ENCODE data around the gene ECI1.

ECI1 gene

DNA sequence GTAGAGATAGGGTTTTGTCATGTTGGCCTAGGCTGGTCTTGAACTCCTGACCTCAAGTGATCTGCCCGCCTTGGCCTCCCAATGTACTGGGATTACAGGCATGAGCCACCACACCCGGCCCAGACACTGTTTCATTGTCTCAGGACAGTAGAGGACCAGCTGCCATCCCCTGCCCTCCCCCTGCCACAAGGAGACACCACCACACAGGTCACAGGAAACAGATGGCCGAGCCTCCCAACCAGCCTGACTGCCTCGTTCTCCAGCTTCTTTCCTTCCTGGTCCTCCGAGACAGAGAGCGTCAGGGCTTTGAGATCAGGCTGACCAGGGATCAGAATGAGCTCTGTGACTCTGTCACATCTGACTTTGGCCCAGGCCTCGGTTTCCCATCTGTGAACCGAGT lies 37.3 kb upstream of the ECI1 start:
- no peaks in the 10 kb centered on the region for H3K27me3 ChIP-seq (ENCODE audit: control insufficient read depth in 1 of 2, insufficient read depth in 2 of 2, low read length in 2 of 2)
- H3K4me3 ChIP-seq (ENCODE audit: low read depth in 1 of 2, low read length in 2 of 2) = no peak overlapping the region
- no peaks in the 10 kb centered on the region for H3K36me3 ChIP-seq (ENCODE audit: control insufficient read depth in 1 of 2, insufficient read depth in 2 of 2, low read length in 2 of 2)
- H3K9ac ChIP-seq (ENCODE audit: low read depth in 1 of 2, low read length in 2 of 2) = no peak overlapping the region
- H3K27ac ChIP-seq (ENCODE audit: low read depth, low read length) = no peak overlapping the region
- no peaks in the 10 kb centered on the region for H3K4me1 ChIP-seq (ENCODE audit: control insufficient read depth in 1 of 2, insufficient read depth in 2 of 2, low read length in 2 of 2)
- H3K9me3 ChIP-seq (ENCODE audit: control insufficient read depth in 1 of 2, low read length in 2 of 2) = no peaks in the 10 kb centered on the region

DNA sequence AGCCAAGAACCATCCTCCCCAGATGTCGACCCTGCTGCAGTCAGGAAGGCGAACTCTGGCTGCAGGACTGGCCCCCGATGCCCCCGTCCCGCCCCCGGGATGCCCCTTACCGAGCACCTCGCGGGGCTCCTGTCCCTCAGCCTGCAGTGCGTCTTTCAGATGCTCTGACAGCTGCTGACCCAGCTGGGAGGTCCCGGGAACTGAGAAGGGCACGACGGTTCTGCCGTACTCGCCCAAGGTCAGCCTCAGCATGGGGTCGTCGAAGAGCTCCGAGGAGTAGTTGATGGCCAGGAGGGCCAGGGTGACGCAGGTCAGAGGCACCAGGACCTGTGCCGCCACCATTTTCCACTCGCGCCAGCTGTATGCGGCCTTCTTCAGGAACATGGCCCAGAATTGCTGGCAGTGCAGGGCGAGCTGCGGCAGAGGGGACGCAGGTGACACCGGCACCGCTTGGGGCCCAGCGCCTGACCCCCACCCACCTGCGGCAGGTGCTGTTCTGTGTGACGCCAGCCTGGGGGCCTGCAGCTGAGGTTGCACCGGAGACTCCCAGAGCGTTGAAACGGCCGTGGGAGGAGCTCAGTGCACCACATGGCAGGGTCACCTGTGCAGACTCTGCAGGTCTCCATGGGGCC lies 36.6 kb upstream of the ECI1 start:
- no peaks in the 10 kb centered on the region for H3K9me3 ChIP-seq (ENCODE audit: control insufficient read depth in 1 of 2, low read length in 2 of 2)
- H3K27ac ChIP-seq (ENCODE audit: low read depth, low read length) = no peak overlapping the region
- H3K27me3 ChIP-seq (ENCODE audit: control insufficient read depth in 1 of 2, insufficient read depth in 2 of 2, low read length in 2 of 2) = no peaks in the 10 kb centered on the region
- no peak overlapping the region for H3K4me3 ChIP-seq (ENCODE audit: low read depth in 1 of 2, low read length in 2 of 2)
- H3K4me1 ChIP-seq (ENCODE audit: control insufficient read depth in 1 of 2, insufficient read depth in 2 of 2, low read length in 2 of 2) = no peaks in the 10 kb centered on the region
- H3K9ac ChIP-seq (ENCODE audit: low read depth in 1 of 2, low read length in 2 of 2) = no peak overlapping the region
- no peaks in the 10 kb centered on the region for H3K36me3 ChIP-seq (ENCODE audit: control insufficient read depth in 1 of 2, insufficient read depth in 2 of 2, low read length in 2 of 2)

DNA sequence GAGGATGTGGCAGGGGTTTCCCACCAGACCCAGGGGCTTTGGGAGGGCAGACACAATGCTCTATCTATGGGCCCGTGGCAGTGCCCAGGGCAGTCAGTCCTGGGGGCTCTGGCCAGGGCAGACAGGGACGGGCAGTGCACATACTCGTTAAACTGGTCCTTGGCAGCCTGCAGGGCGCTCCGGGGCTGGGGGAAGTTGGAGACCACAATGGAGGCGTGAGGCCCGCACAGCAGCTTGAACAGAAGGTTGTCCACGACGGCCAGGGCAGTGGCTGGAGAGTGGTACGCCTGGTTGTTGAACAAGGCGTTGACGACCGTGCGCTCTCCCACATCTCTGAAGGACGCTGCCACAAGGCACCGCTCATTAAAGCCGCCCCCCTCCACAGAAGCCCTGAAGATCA lies 35.2 kb upstream of the ECI1 start:
- Histone ChIP-seq H3K27me3 (ENCODE audit: control insufficient read depth in 1 of 2, insufficient read depth in 2 of 2, low read length in 2 of 2) (no peaks in the 10 kb centered on the region), H3K27ac (ENCODE audit: low read depth, low read length) (no peak overlapping the region), H3K9ac (ENCODE audit: low read depth in 1 of 2, low read length in 2 of 2) (no peak overlapping the region), H3K9me3 (ENCODE audit: control insufficient read depth in 1 of 2, low read length in 2 of 2) (no peaks in the 10 kb centered on the region), H3K4me1 (ENCODE audit: control insufficient read depth in 1 of 2, insufficient read depth in 2 of 2, low read length in 2 of 2) (no peaks in the 10 kb centered on the region), H3K4me3 (ENCODE audit: low read depth in 1 of 2, low read length in 2 of 2) (no peak overlapping the region), H3K36me3 (ENCODE audit: control insufficient read depth in 1 of 2, insufficient read depth in 2 of 2, low read length in 2 of 2) (no peaks in the 10 kb centered on the region)

DNA sequence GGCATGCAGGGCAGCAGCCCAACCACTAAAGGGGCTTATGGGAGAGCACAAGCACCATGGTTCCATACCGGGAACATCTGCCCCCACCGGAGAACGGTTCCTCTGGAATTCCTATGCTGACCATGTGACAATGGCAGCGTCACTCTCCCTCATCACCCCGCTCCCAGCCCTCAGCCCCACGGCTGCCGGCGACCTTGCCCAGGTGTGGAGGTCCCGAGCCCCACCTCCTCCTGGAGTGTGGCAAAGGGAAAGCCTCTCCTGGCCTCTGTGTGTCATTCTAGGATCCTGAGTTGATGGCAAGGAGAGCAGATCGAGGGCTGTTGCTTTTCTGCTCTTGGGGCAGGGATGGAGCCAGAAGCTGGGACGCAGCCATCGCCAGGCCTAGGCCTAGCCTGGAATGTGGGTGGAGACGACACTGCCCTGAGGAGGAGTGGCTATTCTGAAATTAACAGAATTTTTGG lies 34.4 kb upstream of the ECI1 start:
- H3K36me3 ChIP-seq (ENCODE audit: control insufficient read depth in 1 of 2, insufficient read depth in 2 of 2, low read length in 2 of 2) = no peaks in the 10 kb centered on the region
- H3K4me3 ChIP-seq (ENCODE audit: low read depth in 1 of 2, low read length in 2 of 2) = no peak overlapping the region

DNA sequence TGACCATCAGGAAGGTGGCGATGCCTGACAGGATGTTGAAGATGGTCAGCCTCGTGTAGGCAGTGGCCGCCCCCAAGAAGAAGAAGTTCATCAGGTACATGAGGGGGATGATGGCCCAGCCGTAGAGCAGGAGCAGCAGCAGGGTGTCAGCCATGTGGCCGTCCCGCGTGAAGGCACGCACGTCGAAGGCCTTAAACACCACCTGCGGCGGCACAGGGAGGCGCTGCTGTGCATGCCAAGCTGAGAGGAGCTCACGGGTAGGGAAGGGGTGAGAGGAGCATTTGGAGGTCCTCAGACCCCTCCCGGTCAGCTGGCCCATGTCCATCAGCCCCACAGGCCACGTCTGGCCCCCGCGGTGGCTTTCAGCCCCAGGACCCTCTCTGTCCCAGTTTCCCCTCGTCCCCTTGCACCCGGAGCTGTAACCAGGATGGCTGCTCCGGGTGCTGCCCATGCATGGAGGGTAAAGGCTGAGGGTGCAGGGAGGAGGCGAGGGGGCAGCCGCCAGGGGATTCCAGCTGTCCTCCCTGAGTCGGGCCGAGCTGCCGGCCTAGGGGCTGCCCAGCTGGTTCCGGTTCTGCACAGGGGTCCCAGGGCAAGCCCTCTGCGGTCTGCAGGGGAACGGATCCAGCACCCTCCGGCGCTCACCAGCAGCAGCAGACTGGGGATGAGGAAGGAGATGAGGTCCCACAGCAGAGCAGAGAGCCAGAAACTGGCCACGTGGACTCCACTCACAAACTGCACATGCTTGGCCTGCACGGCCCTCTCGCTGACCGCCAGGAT lies 33.6 kb upstream of the ECI1 start:
- Histone ChIP-seq H3K9me3 (ENCODE audit: control insufficient read depth in 1 of 2, low read length in 2 of 2) (no peaks in the 10 kb centered on the region), H3K9ac (ENCODE audit: low read depth in 1 of 2, low read length in 2 of 2) (no peak overlapping the region), H3K27me3 (ENCODE audit: control insufficient read depth in 1 of 2, insufficient read depth in 2 of 2, low read length in 2 of 2) (no peaks in the 10 kb centered on the region), H3K4me1 (ENCODE audit: control insufficient read depth in 1 of 2, insufficient read depth in 2 of 2, low read length in 2 of 2) (no peaks in the 10 kb centered on the region), H3K4me3 (ENCODE audit: low read depth in 1 of 2, low read length in 2 of 2) (no peak overlapping the region), H3K36me3 (ENCODE audit: control insufficient read depth in 1 of 2, insufficient read depth in 2 of 2, low read length in 2 of 2) (no peaks in the 10 kb centered on the region), H3K27ac (ENCODE audit: low read depth, low read length) (no peak overlapping the region)

More for the DNA sequence above, 34.4 kb upstream of the ECI1 start:
- H3K9me3 ChIP-seq (ENCODE audit: control insufficient read depth in 1 of 2, low read length in 2 of 2) = no peaks in the 10 kb centered on the region
- no peaks in the 10 kb centered on the region for H3K27me3 ChIP-seq (ENCODE audit: control insufficient read depth in 1 of 2, insufficient read depth in 2 of 2, low read length in 2 of 2)
- H3K4me1 ChIP-seq (ENCODE audit: control insufficient read depth in 1 of 2, insufficient read depth in 2 of 2, low read length in 2 of 2) = no peaks in the 10 kb centered on the region
- no peak overlapping the region for H3K9ac ChIP-seq (ENCODE audit: low read depth in 1 of 2, low read length in 2 of 2)
- H3K27ac ChIP-seq (ENCODE audit: low read depth, low read length) = no peak overlapping the region

DNA sequence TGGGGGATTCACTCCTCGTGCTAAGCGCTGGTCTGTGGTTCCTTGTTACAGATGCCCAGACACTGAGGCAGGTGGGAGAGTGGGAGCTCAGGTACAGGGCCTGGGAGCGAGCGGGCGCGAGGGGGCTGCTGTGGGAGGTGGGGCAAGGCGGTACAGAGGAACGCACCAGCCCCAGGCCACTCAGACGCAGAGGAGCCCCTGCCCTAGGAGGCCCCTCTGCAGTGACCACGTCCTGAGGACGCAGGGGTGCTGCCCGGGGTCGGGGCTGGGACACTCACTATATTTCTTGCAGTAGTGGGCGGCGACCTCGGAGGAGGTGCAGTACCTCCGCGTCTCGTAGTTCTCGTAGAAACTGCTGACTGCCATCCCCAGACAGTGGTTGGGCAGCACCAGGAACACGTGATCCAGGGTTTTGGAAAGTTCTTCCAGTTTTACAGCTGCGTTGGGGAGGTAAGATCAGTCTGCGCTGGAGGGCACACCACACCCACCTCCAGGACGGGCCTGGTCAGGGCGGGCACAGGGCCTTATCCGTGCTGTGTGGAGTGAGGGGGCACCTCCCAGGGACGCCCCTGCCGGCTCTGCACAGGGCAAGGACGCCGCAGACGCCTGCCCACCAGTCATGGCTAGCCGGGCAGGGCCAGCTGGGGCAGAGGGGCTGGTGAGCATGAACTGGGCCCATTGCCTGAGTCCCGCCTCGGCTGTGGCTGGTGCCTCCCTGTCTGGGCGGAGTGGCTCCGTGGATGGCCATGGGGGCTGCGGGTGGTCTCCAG lies 32.8 kb upstream of the ECI1 start:
- Histone ChIP-seq H3K27me3 (ENCODE audit: control insufficient read depth in 1 of 2, insufficient read depth in 2 of 2, low read length in 2 of 2) (peaks cover 0 to 1% of the 10 kb centered on the region in 2 donors), H3K4me3 (ENCODE audit: low read depth in 1 of 2, low read length in 2 of 2) (no peak overlapping the region), H3K36me3 (ENCODE audit: control insufficient read depth in 1 of 2, insufficient read depth in 2 of 2, low read length in 2 of 2) (no peaks in the 10 kb centered on the region)

DNA sequence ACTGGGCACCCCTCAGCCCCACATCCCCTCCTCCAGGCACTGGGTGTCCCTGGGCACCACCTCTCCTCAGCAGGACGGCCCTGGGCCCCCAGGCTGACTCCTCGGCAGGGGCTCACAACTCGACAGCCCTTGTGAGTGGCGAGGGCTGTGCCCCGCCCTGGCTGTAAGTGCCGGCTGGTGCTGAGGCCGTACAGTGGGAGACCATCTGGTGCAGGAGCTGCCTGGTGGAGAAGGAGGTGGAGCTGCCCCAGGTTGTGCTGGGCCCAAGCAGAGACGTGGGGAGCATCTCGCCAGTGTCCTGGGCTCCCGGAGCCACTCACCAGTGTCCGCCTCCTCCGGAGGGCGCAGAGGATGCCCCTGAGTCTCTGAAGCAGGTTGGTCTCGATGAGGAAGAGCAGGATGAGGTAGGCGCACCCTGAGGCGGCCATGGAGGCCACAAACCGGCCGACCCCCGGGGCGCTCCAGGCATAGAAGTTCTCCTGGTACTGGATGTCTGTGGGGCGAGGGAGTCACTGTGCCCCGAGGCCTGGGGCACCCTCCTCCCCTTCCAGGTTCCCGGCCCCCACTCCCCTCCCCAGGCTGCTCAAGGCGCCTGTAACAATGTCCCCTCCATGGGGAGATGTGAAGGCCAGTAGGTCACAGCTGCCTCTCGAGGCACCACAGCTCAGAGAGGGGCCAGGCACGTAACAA lies 31.6 kb upstream of the ECI1 start:
- Histone ChIP-seq H3K9me3 (ENCODE audit: control insufficient read depth in 1 of 2, low read length in 2 of 2) (no peaks in the 10 kb centered on the region), H3K4me3 (ENCODE audit: low read depth in 1 of 2, low read length in 2 of 2) (no peak overlapping the region), H3K4me1 (ENCODE audit: control insufficient read depth in 1 of 2, insufficient read depth in 2 of 2, low read length in 2 of 2) (no peaks in the 10 kb centered on the region), H3K9ac (ENCODE audit: low read depth in 1 of 2, low read length in 2 of 2) (no peak overlapping the region), H3K27ac (ENCODE audit: low read depth, low read length) (no peak overlapping the region), H3K36me3 (ENCODE audit: control insufficient read depth in 1 of 2, insufficient read depth in 2 of 2, low read length in 2 of 2) (no peaks in the 10 kb centered on the region), H3K27me3 (ENCODE audit: control insufficient read depth in 1 of 2, insufficient read depth in 2 of 2, low read length in 2 of 2) (peaks cover 0 to 11% of the 10 kb centered on the region in 2 donors)

More for the DNA sequence above, 32.8 kb upstream of the ECI1 start:
- no peak overlapping the region for H3K27ac ChIP-seq (ENCODE audit: low read depth, low read length)
- no peak overlapping the region for H3K9ac ChIP-seq (ENCODE audit: low read depth in 1 of 2, low read length in 2 of 2)
- H3K9me3 ChIP-seq (ENCODE audit: control insufficient read depth in 1 of 2, low read length in 2 of 2) = no peaks in the 10 kb centered on the region
- no peaks in the 10 kb centered on the region for H3K4me1 ChIP-seq (ENCODE audit: control insufficient read depth in 1 of 2, insufficient read depth in 2 of 2, low read length in 2 of 2)

DNA sequence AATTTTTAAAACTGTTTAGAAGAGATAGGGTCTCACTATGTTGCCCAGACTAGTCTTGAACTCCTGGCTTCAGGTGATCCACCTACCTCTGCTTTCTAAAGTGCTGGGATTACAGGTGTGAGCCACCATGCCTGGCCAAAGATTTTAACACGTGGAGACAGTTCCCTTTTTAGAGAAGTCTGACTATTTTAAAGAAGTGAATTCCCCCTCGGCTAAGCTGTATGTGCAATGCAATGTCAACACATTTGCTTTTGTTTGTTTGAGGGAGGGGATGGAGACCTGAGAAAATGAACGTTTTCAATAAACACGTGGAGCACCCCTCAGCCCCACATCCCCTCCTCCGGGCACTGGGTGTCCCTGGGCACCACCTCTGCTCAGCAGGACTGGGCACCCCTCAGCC lies 30.9 kb upstream of the ECI1 start:
- H3K9ac ChIP-seq (ENCODE audit: low read depth in 1 of 2, low read length in 2 of 2) = no peak overlapping the region
- H3K9me3 ChIP-seq (ENCODE audit: control insufficient read depth in 1 of 2, low read length in 2 of 2) = no peaks in the 10 kb centered on the region
- H3K4me1 ChIP-seq (ENCODE audit: control insufficient read depth in 1 of 2, insufficient read depth in 2 of 2, low read length in 2 of 2) = no peaks in the 10 kb centered on the region
- H3K36me3 ChIP-seq (ENCODE audit: control insufficient read depth in 1 of 2, insufficient read depth in 2 of 2, low read length in 2 of 2) = no peaks in the 10 kb centered on the region
- no peak overlapping the region for H3K27ac ChIP-seq (ENCODE audit: low read depth, low read length)
- H3K27me3 ChIP-seq (ENCODE audit: control insufficient read depth in 1 of 2, insufficient read depth in 2 of 2, low read length in 2 of 2) = peaks cover 0 to 15% of the 10 kb centered on the region in 2 donors
- H3K4me3 ChIP-seq (ENCODE audit: low read depth in 1 of 2, low read length in 2 of 2) = no peak overlapping the region

DNA sequence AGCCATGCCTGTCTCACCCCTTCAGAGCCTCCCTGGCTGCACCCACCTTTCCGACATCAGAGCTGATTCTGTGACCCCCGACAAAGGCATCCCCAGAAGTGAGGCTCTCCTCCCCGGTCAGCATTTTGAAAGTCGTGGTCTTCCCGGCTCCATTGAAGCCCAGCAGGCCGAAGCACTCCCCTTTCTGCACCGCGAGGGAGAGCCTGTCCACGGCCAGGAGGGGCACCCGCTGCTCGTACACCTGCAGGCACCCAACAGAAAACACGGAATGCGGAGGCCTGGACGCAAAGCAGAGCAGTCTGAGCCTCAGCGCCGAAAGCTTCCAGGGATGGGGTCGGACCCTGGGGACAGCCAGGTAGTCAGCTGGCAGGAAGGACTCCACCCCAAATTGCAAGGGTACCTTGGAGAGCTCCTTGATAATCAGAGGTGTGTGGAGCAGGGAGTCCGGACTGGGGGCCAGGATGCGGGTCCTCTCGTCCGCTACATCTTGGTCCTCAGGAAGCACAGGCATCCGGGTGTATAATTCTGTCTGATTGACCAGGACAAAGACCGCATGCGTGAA lies 29.7 kb upstream of the ECI1 start:
- Histone ChIP-seq H3K4me1 (ENCODE audit: control insufficient read depth in 1 of 2, insufficient read depth in 2 of 2, low read length in 2 of 2) (no peaks in the 10 kb centered on the region), H3K27me3 (ENCODE audit: control insufficient read depth in 1 of 2, insufficient read depth in 2 of 2, low read length in 2 of 2) (peaks cover 5 to 18% of the 10 kb centered on the region in 2 donors), H3K9ac (ENCODE audit: low read depth in 1 of 2, low read length in 2 of 2) (no peak overlapping the region), H3K9me3 (ENCODE audit: control insufficient read depth in 1 of 2, low read length in 2 of 2) (no peaks in the 10 kb centered on the region), H3K36me3 (ENCODE audit: control insufficient read depth in 1 of 2, insufficient read depth in 2 of 2, low read length in 2 of 2) (no peaks in the 10 kb centered on the region), H3K27ac (ENCODE audit: low read depth, low read length) (no peak overlapping the region), H3K4me3 (ENCODE audit: low read depth in 1 of 2, low read length in 2 of 2) (no peak overlapping the region)

Measured in duodenal mucosa (tissue), 2 donors.